T-helper 1 cell (primary cell): Measurements from ENCODE around the gene HDAC10.
A peak's percentile ranks its signal among the peaks of the same experiment; 100 is the strongest.

ENCODE experiments used
- DNase-seq, 5 donors: peaks; one replicate each; pipeline ENCODE4 v3.0.0-alpha.2; 2012 to 2020

The HDAC10 gene

DNA sequence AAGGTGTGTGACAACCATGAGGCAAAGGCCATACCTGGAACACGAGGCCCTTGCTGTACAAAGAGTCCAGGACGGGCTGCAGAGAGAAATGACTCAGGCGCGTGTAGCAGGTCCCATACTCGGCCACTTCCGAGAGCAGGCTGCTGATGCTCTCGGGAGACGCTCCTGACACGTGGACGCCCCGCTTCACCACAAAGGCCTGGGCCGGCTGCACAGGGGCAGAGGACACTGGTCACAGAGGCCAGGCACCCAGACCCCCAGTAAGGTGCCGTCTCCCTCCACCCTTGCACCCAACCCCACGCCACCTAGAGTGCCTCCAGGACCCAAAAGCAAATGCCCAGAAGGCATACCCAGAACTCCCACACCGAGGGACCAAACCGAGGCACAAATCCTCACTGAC, 21.7 kb downstream of the HDAC10 start:
- no peak for DNase-seq

DNA sequence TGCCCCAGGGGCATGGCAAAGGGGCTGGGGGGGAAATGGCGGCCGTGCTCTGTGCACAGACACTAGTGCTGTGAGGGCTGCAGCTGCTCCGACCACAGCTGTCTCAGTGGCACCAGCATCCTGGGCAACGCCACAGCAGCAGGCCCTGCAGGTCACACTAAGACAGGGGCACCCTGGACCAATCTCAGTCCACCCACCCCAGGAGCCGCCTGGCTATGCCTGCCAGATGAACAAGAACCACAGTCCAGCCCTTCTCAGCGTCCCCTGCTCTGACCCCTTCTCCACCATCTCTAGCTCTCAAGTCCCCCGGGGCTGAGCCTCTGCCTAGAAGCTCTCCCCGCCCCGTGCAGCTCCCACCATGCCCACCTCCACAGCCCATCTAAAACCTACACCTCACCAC, 22.7 kb downstream of the HDAC10 start:
- DNase-seq, result peak in 1 of 5 donors; percentile 8

DNA sequence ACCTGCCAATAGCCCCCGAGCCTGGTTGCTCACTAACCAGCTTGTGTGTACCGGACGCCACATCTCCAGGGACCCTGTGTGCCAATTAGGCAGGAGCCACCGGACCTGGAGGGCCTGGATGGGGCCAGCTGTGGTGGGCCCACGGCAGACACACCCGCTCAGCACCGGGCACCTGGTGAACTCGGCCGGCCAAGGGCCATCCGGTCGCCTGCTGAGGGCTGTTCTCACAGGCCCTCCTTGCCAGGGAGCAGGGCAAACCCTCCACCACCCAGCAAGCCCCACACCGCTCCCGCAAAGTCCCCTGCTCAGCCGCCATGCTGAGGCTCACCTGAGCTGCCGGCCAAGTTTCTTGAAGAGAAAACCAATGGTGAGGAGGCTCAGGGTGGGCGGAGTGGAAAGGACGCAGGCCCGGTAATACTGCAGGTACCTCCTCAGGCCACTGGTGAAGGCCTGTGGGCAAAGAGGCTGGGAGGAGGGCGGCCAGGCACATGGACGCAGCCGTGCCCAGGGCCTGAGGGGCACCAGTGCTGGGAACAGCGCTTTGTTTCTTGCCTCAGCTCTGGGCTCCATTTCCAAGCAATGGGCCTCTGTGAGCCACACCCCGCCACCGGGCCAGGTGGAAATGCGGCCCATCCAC, 23.4 kb downstream of the HDAC10 start:
- no peak for DNase-seq

DNA sequence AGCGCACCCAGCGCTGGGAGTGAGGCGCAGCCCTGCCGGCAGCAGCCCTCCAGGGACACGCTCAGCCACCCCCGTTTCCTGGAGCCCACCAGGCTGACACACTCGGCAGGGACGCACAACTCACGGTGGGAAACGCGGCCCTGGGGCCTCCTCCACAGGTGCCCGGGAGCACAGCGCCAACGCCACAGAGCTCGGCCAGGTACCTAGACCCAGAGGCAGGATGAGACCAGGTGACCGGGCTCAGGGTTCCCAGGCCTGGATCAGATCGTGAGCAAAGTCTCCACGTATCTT, 24.2 kb downstream of the HDAC10 start:
- no peak for DNase-seq

- DNase-seq, result peak in 1 of 5 donors; percentile 11
These were observed 24.8 kb downstream of the HDAC10 start for GRCh38 chr22:50226063-50226874.

GRCh38 chr22:50225200-50225969, 25.7 kb downstream of the HDAC10 start:
- DNase-seq, result peak in 1 of 5 donors; percentile 10

GRCh38 chr22:50224071-50224470, 27.0 kb downstream of the HDAC10 start:
- no peak for DNase-seq

GRCh38 chr22:50222508-50222907, 28.6 kb downstream of the HDAC10 start:
- peak in 1 of 5 donors; percentile 5 for DNase-seq

DNA sequence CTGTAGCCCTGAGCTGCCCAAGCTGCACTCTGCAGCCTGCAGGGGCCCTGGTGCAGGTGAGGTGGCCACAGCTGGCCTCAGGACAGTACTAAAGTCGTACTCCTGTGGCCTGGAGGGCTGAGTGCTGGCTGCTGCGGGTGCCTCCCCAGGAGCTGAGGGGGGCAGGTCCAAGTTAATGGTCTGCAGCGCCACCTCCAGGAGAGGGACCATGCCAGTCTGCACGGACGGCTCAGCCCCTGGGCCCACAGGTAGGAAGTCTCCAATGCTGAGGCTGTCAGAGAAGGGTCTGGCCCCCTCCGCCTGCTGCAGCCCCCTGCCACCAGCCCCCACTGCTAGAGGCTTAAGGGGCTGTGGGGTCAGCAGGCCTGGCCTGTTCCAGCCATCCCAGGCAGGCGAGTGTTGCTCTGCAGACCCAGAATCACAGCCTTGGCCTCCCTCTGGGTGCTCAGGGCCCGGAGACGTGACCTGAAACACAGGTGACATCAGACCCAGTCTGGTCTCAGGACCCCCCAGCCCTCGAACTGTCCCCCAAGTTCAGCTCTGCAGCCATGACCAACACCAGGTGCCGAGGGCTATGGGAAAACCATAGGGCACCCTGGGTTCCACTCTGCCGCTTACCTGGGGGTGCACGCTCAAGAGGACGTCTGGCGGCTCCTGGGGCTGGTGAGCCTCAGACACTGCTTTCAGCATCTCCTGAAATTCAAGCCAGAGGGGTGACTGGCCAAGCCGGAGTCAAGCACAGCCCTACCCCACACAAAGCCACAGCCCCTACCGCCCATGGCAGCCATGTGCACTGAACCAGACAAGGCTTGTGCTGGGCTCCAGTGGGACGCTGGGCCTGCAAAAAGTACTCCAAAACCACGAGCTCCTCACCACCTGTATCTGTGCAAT, 29.4 kb downstream of the HDAC10 start:
- DNase-seq, result peak in 1 of 5 donors; percentile 2

GRCh38 chr22:50220603-50221409, 30.3 kb downstream of the HDAC10 start:
- DNase-seq, result no peak

GRCh38 chr22:50219800-50220602, 31.1 kb downstream of the HDAC10 start:
- DNase-seq, result no peak

DNA sequence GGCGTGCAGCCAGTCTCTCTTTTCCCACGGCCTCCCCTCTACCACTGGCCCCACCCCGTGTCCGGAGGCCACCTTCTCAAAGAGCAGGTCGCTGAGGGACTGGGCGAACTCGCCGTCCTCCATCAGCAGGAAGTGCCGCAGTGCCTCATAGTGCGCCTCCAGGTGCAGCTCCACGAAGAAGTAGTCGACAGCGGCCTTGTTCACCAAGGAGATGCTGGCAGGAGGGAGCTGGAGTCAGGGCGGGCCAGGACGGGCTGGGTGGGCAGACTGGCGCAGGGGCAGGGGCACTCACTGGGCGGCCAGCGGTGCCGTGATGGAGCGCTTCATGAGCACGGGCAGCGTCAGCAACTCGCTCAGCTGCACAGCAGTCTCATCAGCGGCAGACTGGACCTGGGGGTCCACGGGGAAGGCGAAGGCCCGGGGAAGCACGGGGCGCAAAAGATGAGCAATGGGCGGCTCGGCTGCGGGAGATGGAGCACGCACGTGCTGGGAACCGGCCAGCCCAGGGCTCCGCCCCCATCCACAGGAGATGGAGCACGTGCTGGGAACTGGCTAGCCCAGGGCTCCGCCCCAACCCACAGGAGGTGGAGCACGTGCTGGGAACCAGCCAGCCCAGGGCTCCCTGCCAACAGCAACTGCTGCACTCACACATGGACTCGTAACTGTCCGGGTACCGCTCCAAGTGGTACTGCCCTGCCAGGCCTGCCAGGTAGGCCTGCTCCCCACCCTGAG, 31.9 kb downstream of the HDAC10 start:
- DNase-seq, result peak in 1 of 5 donors; percentile 1

GRCh38 chr22:50218153-50218995, 32.7 kb downstream of the HDAC10 start:
- no peak for DNase-seq

GRCh38 chr22:50217543-50218152, 33.4 kb downstream of the HDAC10 start:
- DNase-seq, result peak in 1 of 5 donors; percentile 12

DNA sequence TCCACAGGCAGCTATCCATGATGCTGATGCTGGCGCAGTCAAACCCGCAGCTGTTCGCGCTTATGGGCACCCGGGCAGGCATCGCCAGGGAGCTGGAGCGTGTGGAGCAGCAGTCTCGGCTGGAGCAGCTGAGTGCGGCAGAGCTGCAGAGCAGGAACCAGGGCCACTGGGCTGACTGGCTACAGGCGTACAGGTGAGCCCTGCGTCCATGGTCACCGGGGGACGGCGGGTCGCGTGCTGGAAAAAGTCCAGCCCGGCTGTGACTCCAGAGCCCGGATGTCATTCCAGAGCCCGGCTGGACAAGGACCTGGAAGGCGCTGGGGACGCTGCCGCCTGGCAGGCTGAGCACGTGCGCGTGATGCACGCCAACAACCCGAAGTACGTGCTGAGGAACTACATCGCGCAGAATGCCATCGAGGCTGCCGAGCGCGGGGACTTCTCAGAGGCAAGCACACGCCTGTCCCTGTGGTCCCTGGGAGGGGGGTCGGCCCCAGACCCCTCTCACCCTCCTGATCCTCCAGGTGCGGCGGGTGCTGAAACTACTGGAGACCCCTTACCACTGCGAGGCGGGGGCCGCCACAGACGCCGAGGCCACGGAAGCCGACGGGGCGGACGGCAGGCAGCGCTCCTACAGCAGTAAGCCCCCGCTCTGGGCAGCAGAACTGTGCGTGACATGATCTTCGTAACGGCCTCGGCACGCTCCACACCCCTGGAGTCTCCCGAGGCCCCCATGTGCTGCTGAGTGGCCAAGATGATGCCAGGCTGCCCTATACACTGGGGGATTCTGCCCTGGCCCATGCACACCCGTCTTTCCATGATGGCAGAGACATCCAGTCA, 34.2 kb downstream of the HDAC10 start:
- peak in 2 of 5 donors; percentile 3 to 8 for DNase-seq

DNA sequence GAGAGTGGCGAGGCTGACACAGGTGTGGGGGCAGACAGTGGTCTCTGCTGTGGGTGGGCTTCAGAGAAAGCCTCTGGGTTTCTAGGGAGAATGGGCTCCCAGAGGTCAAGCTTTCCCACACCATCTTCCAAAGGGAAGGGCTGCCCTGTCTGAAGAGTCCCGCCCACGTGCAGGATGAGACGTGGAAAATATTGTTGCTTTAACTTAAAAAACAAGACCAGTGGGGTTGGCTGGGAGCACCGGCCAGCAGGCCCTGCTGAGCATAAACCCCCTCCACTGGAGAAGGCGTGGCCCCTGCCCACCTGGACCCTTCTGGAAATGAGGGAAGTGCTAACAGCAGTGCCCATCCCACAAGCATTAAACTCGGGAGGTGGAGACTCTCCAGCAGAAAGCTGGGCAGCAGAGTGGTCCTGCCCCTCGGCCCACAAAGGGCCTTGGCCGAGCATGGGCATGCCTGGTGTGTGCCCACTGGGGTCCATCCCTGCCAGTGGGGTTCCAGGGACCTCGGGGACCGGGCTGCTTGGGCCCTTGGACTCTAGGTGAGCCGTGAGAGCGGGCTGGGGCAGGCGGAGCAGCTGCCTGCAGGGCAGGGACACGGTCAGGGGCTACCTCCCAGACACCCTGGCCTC, 34.9 kb downstream of the HDAC10 start:
- DNase-seq, result no peak
